ENCODE measurements around the gene COL8A1. TPM values are rescaled to one million over a fixed set of nuclear protein-coding genes. Genes with fewer than 3 reads are reported as not detected.

Gene COL8A1
- total RNA-seq, 1 experiment from 2014 or later = 8.1 TPM

DNA sequence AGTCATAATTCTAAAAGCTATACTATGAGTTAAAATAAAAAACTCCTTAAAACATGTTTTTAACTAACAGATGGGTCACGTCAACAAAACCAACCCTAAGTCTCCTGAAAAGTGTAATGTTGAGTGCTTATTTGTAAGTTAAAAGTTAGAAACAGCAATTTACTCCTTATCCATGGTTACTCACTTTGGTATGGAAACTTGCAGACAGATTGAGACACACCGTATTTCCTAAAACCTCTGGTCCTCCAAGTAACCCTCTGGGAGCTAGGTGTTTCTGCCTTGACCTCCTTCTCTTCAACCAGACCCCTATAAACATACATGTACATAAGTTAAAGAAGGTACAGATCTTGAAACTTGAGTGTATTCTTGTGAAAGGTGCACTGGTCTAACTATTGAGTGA is 3.1 kb downstream of the COL8A1 start:
- POLR2A ChIA-PET (ENCODE audit: unreplicated experiment) = interaction anchor here (0.6 kb wide), 1 partner anchor 154 kb away, joined by 6 read pairs; no protein-coding TSS in a partner anchor
- Histone ChIP-seq H3F3A (ENCODE audit: insufficient read depth, low read depth) (peaks cover 12% of the 10 kb centered on the region), H3K79me2 (ENCODE audit: low read depth) (no peaks in the 10 kb centered on the region), H4K20me1 (ENCODE audit: insufficient read depth) (no peaks in the 10 kb centered on the region), H3K36me3 (ENCODE audit: low read depth) (no peaks in the 10 kb centered on the region), H3K4me2 (no peak overlapping the region), H3K27me3 (ENCODE audit: insufficient read depth, low read depth) (peaks cover 6% of the 10 kb centered on the region; the same call in 1 of the 2 replicates), H3K9me2 (ENCODE audit: insufficient read depth) (no peaks in the 10 kb centered on the region), H3K4me3 (no peak overlapping the region), H3K4me1 (replicated peaks; ENCODE audit: insufficient read depth) (peaks cover 18% of the 10 kb centered on the region), H2AFZ (no peak overlapping the region), H3K27ac (no peak overlapping the region), H3K9me3 (ENCODE audit: insufficient read depth, low read depth) (no peaks in the 10 kb centered on the region)
- CTCF ChIA-PET = interaction anchor here (0.6 kb wide), 1 partner anchor 45 kb away, joined by 3 read pairs; no protein-coding TSS in a partner anchor
- intact Hi-C loops (cut with micrococcal nuclease; ENCODE audit: unreplicated experiment) = no loop called here
- DNase-seq = no peak
- TF ChIP-seq, protein P1, sequence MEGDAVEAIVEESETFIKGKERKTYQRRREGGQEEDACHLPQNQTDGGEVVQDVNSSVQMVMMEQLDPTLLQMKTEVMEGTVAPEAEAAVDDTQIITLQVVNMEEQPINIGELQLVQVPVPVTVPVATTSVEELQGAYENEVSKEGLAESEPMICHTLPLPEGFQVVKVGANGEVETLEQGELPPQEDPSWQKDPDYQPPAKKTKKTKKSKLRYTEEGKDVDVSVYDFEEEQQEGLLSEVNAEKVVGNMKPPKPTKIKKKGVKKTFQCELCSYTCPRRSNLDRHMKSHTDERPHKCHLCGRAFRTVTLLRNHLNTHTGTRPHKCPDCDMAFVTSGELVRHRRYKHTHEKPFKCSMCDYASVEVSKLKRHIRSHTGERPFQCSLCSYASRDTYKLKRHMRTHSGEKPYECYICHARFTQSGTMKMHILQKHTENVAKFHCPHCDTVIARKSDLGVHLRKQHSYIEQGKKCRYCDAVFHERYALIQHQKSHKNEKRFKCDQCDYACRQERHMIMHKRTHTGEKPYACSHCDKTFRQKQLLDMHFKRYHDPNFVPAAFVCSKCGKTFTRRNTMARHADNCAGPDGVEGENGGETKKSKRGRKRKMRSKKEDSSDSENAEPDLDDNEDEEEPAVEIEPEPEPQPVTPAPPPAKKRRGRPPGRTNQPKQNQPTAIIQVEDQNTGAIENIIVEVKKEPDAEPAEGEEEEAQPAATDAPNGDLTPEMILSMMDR (conservative IDR thresholded peaks at IDR 0.05) = no peak
- TF ChIP-seq EZH2 (IDR thresholded peaks at IDR 0.05; ENCODE audit: low read depth) = no peak
- no TSS peak for BruUV-seq (replicated peaks)

DNA sequence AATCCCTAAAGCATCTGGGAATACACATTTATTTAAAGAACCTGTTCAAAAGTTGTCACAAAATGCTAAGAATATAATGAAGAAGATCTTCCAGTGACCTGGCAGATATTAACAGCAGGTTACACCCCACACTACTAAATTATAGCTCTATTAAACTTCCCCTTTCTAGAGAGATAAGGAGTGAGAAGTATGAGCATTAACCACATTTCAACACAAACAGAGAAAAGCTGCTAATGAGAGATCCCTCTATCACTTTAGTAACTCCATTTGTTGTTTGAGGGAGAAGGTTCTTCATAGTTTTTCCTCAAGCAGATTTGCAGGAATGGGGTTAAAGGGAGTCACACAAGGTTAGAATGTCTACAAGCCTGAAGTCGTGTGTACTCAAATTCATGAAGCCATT is 3.6 kb downstream of the COL8A1 start:
- intact Hi-C loops (cut with micrococcal nuclease; ENCODE audit: unreplicated experiment) = no loop called here
- no peak for TF ChIP-seq EZH2 (IDR thresholded peaks at IDR 0.05; ENCODE audit: low read depth)
- TF ChIP-seq, protein P1 (conservative IDR thresholded peaks at IDR 0.05) = no peak
- Histone ChIP-seq H2AFZ (no peak overlapping the region), H3K9me3 (ENCODE audit: insufficient read depth, low read depth) (no peaks in the 10 kb centered on the region), H4K20me1 (ENCODE audit: insufficient read depth) (no peaks in the 10 kb centered on the region), H3K4me2 (no peak overlapping the region), H3K4me1 (replicated peaks; ENCODE audit: insufficient read depth) (peaks cover 13% of the 10 kb centered on the region), H3K27me3 (ENCODE audit: insufficient read depth, low read depth) (peaks cover 6% of the 10 kb centered on the region; the same call in 1 of the 2 replicates), H3K4me3 (no peak overlapping the region), H3K9me2 (ENCODE audit: insufficient read depth) (no peaks in the 10 kb centered on the region), H3K36me3 (ENCODE audit: low read depth) (no peaks in the 10 kb centered on the region), H3K79me2 (ENCODE audit: low read depth) (no peaks in the 10 kb centered on the region), H3K27ac (no peak overlapping the region), H3F3A (ENCODE audit: insufficient read depth, low read depth) (peaks cover 8% of the 10 kb centered on the region)
- no peak for DNase-seq
- no TSS peak for BruUV-seq (replicated peaks)
- ChIA-PET POLR2A (ENCODE audit: unreplicated experiment) (interaction anchor here (0.6 kb wide), 1 partner anchor 154 kb away, joined by 6 read pairs; no protein-coding TSS in a partner anchor), CTCF (interaction anchor here (0.6 kb wide), 1 partner anchor 44 kb away, joined by 3 read pairs; no protein-coding TSS in a partner anchor)

DNA sequence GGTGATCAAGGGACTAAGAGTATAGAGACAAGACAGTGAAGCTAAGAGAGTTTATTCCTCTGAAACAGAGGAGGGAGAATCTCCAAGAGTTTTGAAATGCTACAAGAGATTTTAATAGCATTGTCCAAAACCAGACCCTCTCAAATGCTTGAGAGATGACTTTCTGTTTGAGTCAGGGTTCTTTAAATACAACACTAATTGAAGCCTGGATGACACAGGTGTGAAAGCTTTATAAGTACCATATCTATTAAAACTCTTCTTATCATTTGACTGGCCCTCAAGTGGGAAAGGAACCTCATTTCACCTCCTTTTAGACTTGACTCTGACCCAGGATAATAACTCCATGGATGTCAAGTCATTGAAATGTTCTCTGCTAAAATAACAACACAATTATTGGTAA is 5.6 kb downstream of the COL8A1 start:
- CTCF ChIA-PET = interaction anchor here (0.6 to 1.0 kb wide), 2 partner anchors 149 to 799 kb away, joined by 3 read pairs; no protein-coding TSS in a partner anchor
- Histone ChIP-seq H3K79me2 (ENCODE audit: low read depth) (no peaks in the 10 kb centered on the region), H3F3A (ENCODE audit: insufficient read depth, low read depth) (no peaks in the 10 kb centered on the region), H3K9me2 (ENCODE audit: insufficient read depth) (no peaks in the 10 kb centered on the region), H2AFZ (no peak overlapping the region), H3K4me3 (no peak overlapping the region), H3K27me3 (ENCODE audit: insufficient read depth, low read depth) (peaks cover 6% of the 10 kb centered on the region; the same call in 1 of the 2 replicates), H4K20me1 (ENCODE audit: insufficient read depth) (no peaks in the 10 kb centered on the region), H3K9me3 (ENCODE audit: insufficient read depth, low read depth) (no peaks in the 10 kb centered on the region), H3K4me2 (no peak overlapping the region), H3K27ac (no peak overlapping the region), H3K4me1 (replicated peaks; ENCODE audit: insufficient read depth) (peaks cover 1% of the 10 kb centered on the region; the same call in 1 of the 2 replicates), H3K36me3 (ENCODE audit: low read depth) (no peaks in the 10 kb centered on the region)
- TF ChIP-seq, protein P1 (conservative IDR thresholded peaks at IDR 0.05) = no peak
- POLR2A ChIA-PET (ENCODE audit: unreplicated experiment) = no interaction called here
- intact Hi-C loops (cut with micrococcal nuclease; ENCODE audit: unreplicated experiment) = loop anchor here (2.0 kb wide), 1 partner anchor 109 kb away; no protein-coding TSS in a partner anchor
- no peak for DNase-seq
- no TSS peak for BruUV-seq (replicated peaks)

Data from PC-9 (cell line).